NCI-H2171 treated with DMSO at 0.1 percent for 48 hours (cell line): ENCODE results near the gene ZNF668.

Experiments used
- DNase-seq: peaks from one replicate; lab custom pipeline; 2025; lab: John Stamatoyannopoulos, UW

ZNF668 gene

GRCh38 chr16:31081428-31082351, 7.7 kb upstream of the ZNF668 start:
- DNase-seq: no peak

- DNase-seq: no peak
Observed at GRCh38 chr16:31080756-31081419, 6.8 kb upstream of the ZNF668 start.

GRCh38 chr16:31080035-31080629, 6.1 kb upstream of the ZNF668 start:
- DNase-seq: no peak

- DNase-seq: no peak
Observed at GRCh38 chr16:31079342-31079944, 5.4 kb upstream of the ZNF668 start.

GRCh38 chr16:31078597-31079341, 4.7 kb upstream of the ZNF668 start:
- DNase-seq: no peak

GRCh38 chr16:31077592-31078396, 3.8 kb upstream of the ZNF668 start:
- no peak for DNase-seq

- DNase-seq: no peak
Observed at GRCh38 chr16:31077024-31077423, 3.0 kb upstream of the ZNF668 start.

GRCh38 chr16:31076319-31076718, 2.3 kb upstream of the ZNF668 start:
- DNase-seq: no peak

GRCh38 chr16:31074814-31075183, 759 bp upstream of the ZNF668 start:
- no peak for DNase-seq

- DNase-seq: peak; percentile 87
Observed at GRCh38 chr16:31073142-31073969, 684 bp downstream of the ZNF668 start.

- DNase-seq: no peak
Observed at GRCh38 chr16:31072540-31073141, 1.4 kb downstream of the ZNF668 start.

- DNase-seq: no peak
Observed at GRCh38 chr16:31071861-31072260, 2.2 kb downstream of the ZNF668 start.

GRCh38 chr16:31067342-31067741, 6.7 kb downstream of the ZNF668 start:
- DNase-seq: no peak

- peak; percentile 41 for DNase-seq
Observed at GRCh38 chr16:31064882-31065461, 9.1 kb downstream of the ZNF668 start.

GRCh38 chr16:31063843-31064611, 10.0 kb downstream of the ZNF668 start:
- no peak for DNase-seq

- no peak for DNase-seq
Observed at GRCh38 chr16:31063495-31063842, 10.6 kb downstream of the ZNF668 start.

- no peak for DNase-seq
Observed at GRCh38 chr16:31061813-31062440, 12.1 kb downstream of the ZNF668 start.
